Testis (tissue), 3 donors: ENCODE measurements around the gene CALML5. TPM values are rescaled to one million over a fixed set of nuclear protein-coding genes. Genes with fewer than 3 reads are reported as not detected.

Source experiments
- DNase-seq: peaks from one replicate; pipeline ENCODE4 v3.0.0-alpha.2; 2019
- H3K27ac ChIP-seq, 2 donors: fragments of 200-600 bp; sonication (generic); one replicate each; pipeline ENCODE4 v1.5.1; 2019
- H3K27me3 ChIP-seq: fragments of 200-600 bp; sonication (generic); one replicate; pipeline ENCODE4 v1.5.1; 2019
- H3K36me3 ChIP-seq: fragments of 200-600 bp; sonication (generic); one replicate; pipeline ENCODE4 v1.5.1; 2017; ENCODE audit warnings: low read depth; ENCODE audit errors: missing control alignments
- H3K4me1 ChIP-seq: fragments of 200-600 bp; sonication (generic); one replicate; pipeline ENCODE4 v1.5.1; 2019
- H3K4me3 ChIP-seq, 2 donors: fragments of 200-600 bp; sonication (generic); one replicate each; pipeline ENCODE4 v1.5.1; 2017 to 2019
- H3K9me3 ChIP-seq: fragments of 200-600 bp; sonication (generic); one replicate; pipeline ENCODE4 v1.5.1; 2017
- POLR2A ChIP-seq: fragments of 450-650 bp; IDR thresholded peaks from one replicate; pipeline ENCODE4 v1.6.1; 2017; ENCODE audit warnings: antibody characterized with exemption, mild to moderate bottlenecking, moderate library complexity
- WGBS, 2 donors: methylation state at CpG; one replicate each; pipeline ENCODE4 v1.1.5; 2018; 5-methylcytosine and 5-hydroxymethylcytosine counted together
- intact Hi-C: fragments of 100-400 bp; cut with DNase I; formaldehyde crosslinking; loops from one replicate; pipeline ENCODE4 v1.15.1; 2023; ENCODE audit warnings: low total_unique reads
- polyA plus RNA-seq: library from polyadenylated mRNA; stranded (reverse); fragments of 350-450 nt; fragmentation: Illumina TruSeq; extraction: RNeasy Lipid Tissue Mini Kit (QIAGEN cat#74804); gene quantifications from one replicate; pipeline ENCODE4 v1.2.3, GENCODE V29; 2014; ENCODE audit warnings: low read depth, low replicate concordance; ENCODE audit not compliant: insufficient read depth
- total RNA-seq, 2 donors: library from RNA; depleted of rRNA; stranded (reverse); fragments of >200 nt; gene quantifications; one replicate each; pipeline ENCODE4 v1.2.3, GENCODE V29; 2016
- TF ChIP-seq, protein P1 (sequence below), 3 experiments: fragments of 450-650 bp in 2 of 3; fragments of 200-600 bp in 1 of 3; sonication (generic) in 1 of 3; IDR thresholded peaks; one replicate each; pipeline ENCODE4 v1.5.1; 2016 to 2019; ENCODE audit warnings: antibody characterized with exemption in 3 of 3, mild to moderate bottlenecking in 2 of 3, moderate library complexity in 1 of 3

The CALML5 gene
- total and polyA plus RNA-seq, 3 donors from 2014 or later = 0.50 TPM; not detected in 2

DNA sequence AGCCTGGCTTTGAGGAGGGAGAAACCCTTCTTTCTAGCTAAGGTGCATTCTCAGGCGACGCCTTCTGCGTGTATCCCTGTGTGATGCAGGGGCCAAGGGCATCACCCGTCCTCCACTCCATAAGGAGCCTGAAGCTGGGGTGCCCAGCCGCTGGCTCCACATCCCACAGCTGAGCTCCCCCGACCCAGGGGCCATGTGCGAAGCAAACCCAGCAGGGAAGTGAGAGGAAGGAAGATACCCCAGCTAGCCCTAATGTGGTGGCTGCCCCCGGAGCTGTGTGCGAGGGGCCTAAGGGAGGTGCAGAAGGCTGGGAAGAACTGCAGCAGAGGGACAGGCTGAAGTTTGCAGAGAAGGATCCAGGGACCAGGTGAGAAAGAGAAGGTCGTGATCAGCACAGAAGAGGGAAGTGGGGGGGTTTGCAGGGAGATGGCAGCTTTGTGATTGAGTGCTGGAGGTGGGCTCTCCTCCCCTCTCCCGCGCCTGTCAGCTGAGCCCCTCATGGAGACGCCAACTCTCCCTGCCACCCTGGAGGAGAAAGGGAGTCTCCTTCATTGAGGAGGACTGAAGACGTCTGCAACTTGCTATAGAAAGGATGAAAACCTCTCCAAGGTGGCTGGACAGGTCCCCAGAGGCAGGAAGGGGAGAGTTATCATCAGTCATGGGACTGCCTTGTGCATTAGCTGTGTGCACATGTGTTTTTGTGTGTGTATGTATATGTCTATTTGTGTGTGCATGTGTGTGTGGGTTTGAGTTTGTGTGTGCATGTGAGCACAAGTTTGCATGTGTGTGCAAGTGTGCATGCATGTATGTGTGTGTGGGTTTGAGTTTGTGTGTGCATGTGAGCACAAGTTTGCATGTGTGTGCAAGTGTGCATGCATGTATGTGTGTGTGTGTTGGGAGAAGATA, 3.5 kb upstream of the CALML5 start:
- 83% methylated on average over 12 to 14 of the region's 14 CpGs for WGBS, 2 donors
- no peaks in the 10 kb centered on the region for H3K36me3 ChIP-seq
- intact Hi-C loops = no loop called here
- no peak for TF ChIP-seq POLR2A
- TF ChIP-seq, protein P1, sequence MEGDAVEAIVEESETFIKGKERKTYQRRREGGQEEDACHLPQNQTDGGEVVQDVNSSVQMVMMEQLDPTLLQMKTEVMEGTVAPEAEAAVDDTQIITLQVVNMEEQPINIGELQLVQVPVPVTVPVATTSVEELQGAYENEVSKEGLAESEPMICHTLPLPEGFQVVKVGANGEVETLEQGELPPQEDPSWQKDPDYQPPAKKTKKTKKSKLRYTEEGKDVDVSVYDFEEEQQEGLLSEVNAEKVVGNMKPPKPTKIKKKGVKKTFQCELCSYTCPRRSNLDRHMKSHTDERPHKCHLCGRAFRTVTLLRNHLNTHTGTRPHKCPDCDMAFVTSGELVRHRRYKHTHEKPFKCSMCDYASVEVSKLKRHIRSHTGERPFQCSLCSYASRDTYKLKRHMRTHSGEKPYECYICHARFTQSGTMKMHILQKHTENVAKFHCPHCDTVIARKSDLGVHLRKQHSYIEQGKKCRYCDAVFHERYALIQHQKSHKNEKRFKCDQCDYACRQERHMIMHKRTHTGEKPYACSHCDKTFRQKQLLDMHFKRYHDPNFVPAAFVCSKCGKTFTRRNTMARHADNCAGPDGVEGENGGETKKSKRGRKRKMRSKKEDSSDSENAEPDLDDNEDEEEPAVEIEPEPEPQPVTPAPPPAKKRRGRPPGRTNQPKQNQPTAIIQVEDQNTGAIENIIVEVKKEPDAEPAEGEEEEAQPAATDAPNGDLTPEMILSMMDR (IDR thresholded peaks at IDR 0.05) = no peak
- no peaks in the 10 kb centered on the region for H3K4me1 ChIP-seq
- H3K27ac ChIP-seq = no peak overlapping the region
- no peaks in the 10 kb centered on the region for H3K9me3 ChIP-seq
- no peaks in the 10 kb centered on the region for H3K27me3 ChIP-seq
- H3K4me3 ChIP-seq = no peak overlapping the region
- no peak for DNase-seq

DNA sequence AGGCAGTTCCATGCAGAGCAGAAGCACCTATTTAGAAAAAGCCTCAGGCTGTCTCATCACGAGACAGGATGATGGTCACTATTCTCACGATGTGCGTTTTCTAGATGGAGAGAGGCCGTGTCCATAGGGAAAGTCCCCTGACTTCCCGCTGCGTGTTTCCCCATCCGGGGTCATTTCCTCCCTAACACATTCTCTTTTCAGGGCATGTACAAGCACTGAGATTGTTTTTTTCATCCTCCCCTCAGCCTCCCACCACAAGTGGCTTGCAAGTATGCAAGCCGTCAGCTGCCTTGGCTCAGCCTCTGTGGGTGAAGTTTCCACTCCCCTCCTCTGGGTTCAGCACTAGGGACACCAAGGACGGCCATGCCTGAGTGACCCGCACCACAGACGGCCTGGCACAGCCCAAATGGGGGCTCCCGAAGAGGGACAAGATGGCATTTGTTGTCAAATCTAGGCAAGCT, 2.7 kb upstream of the CALML5 start:
- no peak overlapping the region for H3K27ac ChIP-seq
- TF ChIP-seq POLR2A = no peak
- TF ChIP-seq, protein P1 (IDR thresholded peaks at IDR 0.05) = no peak

DNA sequence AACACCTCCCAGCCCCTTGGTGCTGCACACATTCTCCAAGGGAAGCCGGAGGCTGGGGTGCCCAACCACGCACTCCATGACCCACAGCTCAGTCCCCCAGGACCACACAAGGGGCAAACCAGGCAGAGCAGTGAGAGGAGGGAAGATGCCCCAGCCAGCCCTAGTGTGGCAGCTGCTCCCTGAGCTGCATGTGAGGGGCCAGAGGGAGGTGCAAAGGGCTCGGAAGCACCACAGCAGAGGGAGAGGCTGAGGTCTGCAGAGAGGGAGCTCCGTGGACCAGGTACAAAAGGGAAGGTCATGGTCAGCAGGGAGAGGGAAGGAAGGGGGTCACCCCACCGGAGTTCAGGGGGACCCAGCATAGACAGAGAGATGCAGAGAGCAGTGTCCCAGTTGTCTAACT, 1.5 kb upstream of the CALML5 start:
- no peak for DNase-seq
- WGBS, 2 donors = 87 to 94% methylated on average over 4 to 5 of the region's 5 CpGs
- no peak for TF ChIP-seq POLR2A
- TF ChIP-seq, protein P1 (IDR thresholded peaks at IDR 0.05) = no peak
- Histone ChIP-seq H3K36me3 (no peaks in the 10 kb centered on the region), H3K27ac (no peak overlapping the region), H3K4me1 (no peaks in the 10 kb centered on the region), H3K4me3 (no peak overlapping the region), H3K27me3 (no peaks in the 10 kb centered on the region), H3K9me3 (no peaks in the 10 kb centered on the region)
- intact Hi-C loops = no loop called here

More for the DNA sequence above, 2.7 kb upstream of the CALML5 start:
- H3K4me1 ChIP-seq = no peaks in the 10 kb centered on the region
- H3K4me3 ChIP-seq = no peak overlapping the region
- intact Hi-C loops = no loop called here
- no peak for DNase-seq
- WGBS, 2 donors = 52 to 77% methylated on average over 12 of the region's 12 CpGs
- H3K36me3 ChIP-seq = no peaks in the 10 kb centered on the region
- no peaks in the 10 kb centered on the region for H3K27me3 ChIP-seq
- H3K9me3 ChIP-seq = no peaks in the 10 kb centered on the region

DNA sequence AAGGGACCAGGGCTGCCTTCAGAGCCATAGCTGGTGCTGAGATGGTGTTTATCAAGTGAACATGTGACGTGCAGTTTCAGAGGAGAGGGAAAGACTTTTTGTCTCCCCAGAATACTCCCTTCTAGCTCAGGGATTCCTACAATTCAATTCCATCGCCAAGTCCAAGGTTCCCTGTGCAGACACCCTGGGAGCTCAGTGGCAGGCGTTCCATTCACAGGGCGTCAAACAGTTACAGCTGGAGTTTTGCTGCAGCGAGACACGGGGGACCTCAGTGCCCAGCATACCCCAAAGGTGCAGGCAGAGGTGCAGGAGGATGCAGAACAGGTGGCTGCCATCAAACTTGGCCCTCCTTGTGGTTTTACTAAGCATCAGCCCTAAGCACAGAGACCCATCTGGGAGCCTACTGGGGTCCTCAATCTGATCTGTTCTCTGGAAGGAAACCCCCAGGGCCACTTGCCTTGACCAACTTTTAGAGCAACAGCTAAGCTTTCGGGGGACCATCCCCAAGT, 846 bp upstream of the CALML5 start:
- Histone ChIP-seq H3K27ac (no peak overlapping the region), H3K9me3 (no peaks in the 10 kb centered on the region), H3K36me3 (no peaks in the 10 kb centered on the region), H3K27me3 (no peaks in the 10 kb centered on the region), H3K4me3 (no peak overlapping the region), H3K4me1 (no peaks in the 10 kb centered on the region)
- no peak for TF ChIP-seq POLR2A
- TF ChIP-seq, protein P1 (IDR thresholded peaks at IDR 0.05) = no peak
- 81 to 98% methylated on average over 2 to 7 of the region's 7 CpGs for WGBS, 2 donors
- DNase-seq = no peak
- intact Hi-C loops = no loop called here
